K562 (cell line): ENCODE results near the gene CMIP. TPM values are rescaled to one million over a fixed set of nuclear protein-coding genes. Genes with fewer than 3 reads are reported as not detected.

Experiments
- JUN ChIP-seq, 2 experiments: sonication (generic) in 1 of 2; formaldehyde crosslinking in 1 of 2; IDR thresholded peaks; 2 replicates each; pipeline versions ENCODE4 v1.6.1 to v1.8.0; 2012 to 2022; ENCODE audit warnings: borderline replicate concordance in 2 of 2, mild to moderate bottlenecking in 2 of 2, improper control_type of control experiment in 1 of 2, low read depth in 1 of 2, low read length in 1 of 2, missing genetic modification reagents in 1 of 2
- MCM7 ChIP-seq, 2 experiments: fragments of 450-650 bp; IDR thresholded peaks; 2 replicates each; pipeline ENCODE4 v1.6.1; 2016 to 2018
- MEF2A ChIP-seq: IDR thresholded peaks from 2 replicates; pipeline ENCODE4 v1.6.1; 2011; ENCODE audit warnings: low read depth, mild to moderate bottlenecking, low read length, moderate library complexity; ENCODE audit not compliant: control insufficient read depth
- NR2F6 ChIP-seq: fragments of 450-650 bp; formaldehyde crosslinking; IDR thresholded peaks from 2 replicates; pipeline ENCODE4 v1.4.0; 2020; ENCODE audit warnings: mild to moderate bottlenecking
- RBM39 ChIP-seq: fragments of 200-400 bp; formaldehyde crosslinking; optimal IDR thresholded peaks from 2 replicates; pipeline ENCODE3; 2018; ENCODE audit warnings: low read depth, low read length
- RUNX1 ChIP-seq: sonication (generic); IDR thresholded peaks from 2 replicates; pipeline ENCODE4 v1.6.1; 2016; ENCODE audit warnings: antibody characterized with exemption, low read depth
- SMAD2 ChIP-seq: fragments of 150-350 bp; IDR thresholded peaks from 2 replicates; pipeline ENCODE4 v1.6.1; 2014; ENCODE audit warnings: low read depth, mild to moderate bottlenecking, low read length
- SMARCC2 ChIP-seq: fragments of 450-650 bp; IDR thresholded peaks from 2 replicates; pipeline ENCODE4 v1.6.1; 2017; ENCODE audit warnings: antibody characterized with exemption, moderate library complexity, mild to moderate bottlenecking, low read depth
- TRIM24 ChIP-seq, 2 experiments: fragments of 450-650 bp; IDR thresholded peaks; 2 replicates each; pipeline ENCODE4 v1.6.1; 2016
- YBX1 ChIP-seq: fragments of 450-650 bp; IDR thresholded peaks from 2 replicates; pipeline ENCODE4 v1.7.1; 2016; ENCODE audit warnings: mild to moderate bottlenecking
- ZNF140 ChIP-seq: fragments of 250-450 bp; sonication (Bioruptor Pico); IDR thresholded peaks from 2 replicates; pipeline ENCODE4 v1.8.0; 2021; ENCODE audit warnings: moderate library complexity, mild to moderate bottlenecking, inconsistent platforms
- polyA plus RNA-seq, 8 experiments: library from polyadenylated mRNA; depleted of rRNA in 4 of 8; stranded (reverse) in 5 of 8; unstranded in 3 of 8; fragments of >200 nt; fragmentation: Nextera tagmentation in 2 of 8; fragmentation: Illumina TruSeq in 1 of 8; extraction: Ambion mirVana in 2 of 8; extraction: Trizol in 1 of 8; gene quantifications; 2 replicates each; pipeline versions ENCODE4 v1.2.1 to v1.2.3, GENCODE V29; 2011 to 2014; ENCODE audit warnings: inconsistent platforms in 1 of 8, missing spikeins in 1 of 8
- total RNA-seq, 7 experiments: library from RNA; depleted of rRNA in 6 of 7; stranded (reverse); fragments of >200 nt in 6 of 7; fragmentation: Illumina TruSeq in 2 of 7; extraction: Trizol in 2 of 7; gene quantifications; 2 replicates each; pipeline versions ENCODE4 v1.2.1 to v1.2.3, GENCODE V29; 2011 to 2021; ENCODE audit warnings: low replicate concordance in 1 of 7
- TF ChIP-seq, protein P1 (sequence below): conservative IDR thresholded peaks from 2 replicates; pipeline ENCODE4 v1.6.1; 2011; ENCODE audit warnings: low read depth, mild to moderate bottlenecking, low read length; ENCODE audit not compliant: control insufficient read depth
- TF ChIP-seq, protein P2 (sequence below): sonication (generic); formaldehyde crosslinking; IDR thresholded peaks from 2 replicates; pipeline ENCODE4 v1.8.0; 2022; ENCODE audit warnings: mild to moderate bottlenecking, missing genetic modification reagents
- TF ChIP-seq, protein P3 (sequence below), 2 experiments: fragments of 450-650 bp in 1 of 2; sonication (generic) in 1 of 2; formaldehyde crosslinking in 1 of 2; IDR thresholded peaks; 2 replicates each; pipeline versions ENCODE4 v1.7.1 to v1.9.0; 2016 to 2022; ENCODE audit warnings: inconsistent platforms in 1 of 2, mild to moderate bottlenecking in 1 of 2, missing genetic modification reagents in 1 of 2

CMIP gene
- total and polyA plus RNA-seq, 9 of the 15 experiments (the other 6 are each of a cell fraction or from before 2014, with no cell fraction given): 0.94 to 82.5 (median 10.3) TPM

DNA sequence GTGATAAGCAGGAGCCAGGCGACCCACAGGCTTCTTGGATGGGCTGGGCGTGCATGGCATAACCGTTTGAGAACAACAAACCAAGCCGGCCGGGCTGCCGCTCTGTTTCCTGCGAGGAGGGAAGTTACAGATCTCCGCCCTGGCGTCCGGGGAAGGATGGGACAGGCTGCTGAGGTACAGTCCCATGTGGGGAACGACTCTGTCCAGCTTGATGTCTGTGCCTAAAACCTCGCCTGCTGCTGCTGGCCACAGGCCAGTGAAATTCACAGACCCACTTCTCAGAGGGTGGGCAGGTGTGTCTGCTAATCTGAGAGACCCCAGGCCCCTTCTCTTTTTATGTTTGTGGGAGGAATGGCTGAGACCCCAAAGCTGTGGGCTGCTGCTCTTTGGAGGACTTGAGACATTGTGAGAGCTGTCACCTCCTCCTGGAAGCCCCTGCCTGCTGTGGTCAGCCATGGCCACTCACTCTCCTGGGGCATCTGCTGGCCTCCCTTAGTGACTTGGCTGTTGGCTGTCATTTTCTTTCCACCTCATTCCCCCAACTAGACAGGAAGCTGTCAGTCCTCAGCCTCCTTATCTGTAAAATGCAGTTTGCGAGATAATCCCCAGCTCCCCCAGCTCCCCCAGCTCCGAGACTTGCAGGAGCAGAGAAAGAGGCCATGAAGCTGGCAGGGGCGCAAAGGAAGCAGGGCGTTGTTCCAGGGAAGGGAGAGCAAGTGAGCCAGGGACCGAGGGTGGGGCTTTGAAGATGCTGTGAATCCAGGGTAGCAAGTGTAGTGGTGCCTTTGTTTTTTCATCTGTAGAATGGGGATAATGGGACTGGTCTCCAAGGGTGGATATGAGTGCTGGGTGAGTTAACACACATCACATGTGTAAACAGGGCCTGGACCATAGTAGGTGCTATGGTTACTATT is 51.0 kb downstream of the CMIP start (continued):
- TF ChIP-seq, protein P1, sequence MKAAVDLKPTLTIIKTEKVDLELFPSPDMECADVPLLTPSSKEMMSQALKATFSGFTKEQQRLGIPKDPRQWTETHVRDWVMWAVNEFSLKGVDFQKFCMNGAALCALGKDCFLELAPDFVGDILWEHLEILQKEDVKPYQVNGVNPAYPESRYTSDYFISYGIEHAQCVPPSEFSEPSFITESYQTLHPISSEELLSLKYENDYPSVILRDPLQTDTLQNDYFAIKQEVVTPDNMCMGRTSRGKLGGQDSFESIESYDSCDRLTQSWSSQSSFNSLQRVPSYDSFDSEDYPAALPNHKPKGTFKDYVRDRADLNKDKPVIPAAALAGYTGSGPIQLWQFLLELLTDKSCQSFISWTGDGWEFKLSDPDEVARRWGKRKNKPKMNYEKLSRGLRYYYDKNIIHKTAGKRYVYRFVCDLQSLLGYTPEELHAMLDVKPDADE: peak; percentile 99
- TF ChIP-seq, protein P2, sequence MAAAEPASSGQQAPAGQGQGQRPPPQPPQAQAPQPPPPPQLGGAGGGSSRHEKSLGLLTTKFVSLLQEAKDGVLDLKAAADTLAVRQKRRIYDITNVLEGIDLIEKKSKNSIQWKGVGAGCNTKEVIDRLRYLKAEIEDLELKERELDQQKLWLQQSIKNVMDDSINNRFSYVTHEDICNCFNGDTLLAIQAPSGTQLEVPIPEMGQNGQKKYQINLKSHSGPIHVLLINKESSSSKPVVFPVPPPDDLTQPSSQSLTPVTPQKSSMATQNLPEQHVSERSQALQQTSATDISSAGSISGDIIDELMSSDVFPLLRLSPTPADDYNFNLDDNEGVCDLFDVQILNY (CRISPR knock-in tag): peak; percentile 72; the same call in 1 of the 2 replicates
- 0 out of 2 replicates have a peak, but pooled peaks have one; percentile 18 for TF ChIP-seq MEF2A
- peak; percentile 79; the same call in 1 of the 2 replicates for TF ChIP-seq RUNX1
- TF ChIP-seq JUN (IDR thresholded peaks at IDR 0.05; ENCODE audit: borderline replicate concordance, low read depth, low read length): peak; percentile 58; the same call in 1 of the 2 replicates
- peak; percentile 41; the same call in 1 of the 2 replicates for TF ChIP-seq JUN (CRISPR knock-in tag; IDR thresholded peaks at IDR 0.05; ENCODE audit: borderline replicate concordance)
- no peak for TF ChIP-seq RBM39
- no peak for TF ChIP-seq NR2F6 (CRISPR knock-in tag)
- no peak for TF ChIP-seq SMAD2
- no peak for TF ChIP-seq ZNF140 (CRISPR knock-in tag)
- peak; percentile 99 for TF ChIP-seq SMARCC2
- TF ChIP-seq TRIM24 (IDR thresholded peaks at IDR 0.05): peak; percentile 85 to 91
- no peak for TF ChIP-seq YBX1
- TF ChIP-seq MCM7 (IDR thresholded peaks at IDR 0.05): no peak
- TF ChIP-seq, protein P3, sequence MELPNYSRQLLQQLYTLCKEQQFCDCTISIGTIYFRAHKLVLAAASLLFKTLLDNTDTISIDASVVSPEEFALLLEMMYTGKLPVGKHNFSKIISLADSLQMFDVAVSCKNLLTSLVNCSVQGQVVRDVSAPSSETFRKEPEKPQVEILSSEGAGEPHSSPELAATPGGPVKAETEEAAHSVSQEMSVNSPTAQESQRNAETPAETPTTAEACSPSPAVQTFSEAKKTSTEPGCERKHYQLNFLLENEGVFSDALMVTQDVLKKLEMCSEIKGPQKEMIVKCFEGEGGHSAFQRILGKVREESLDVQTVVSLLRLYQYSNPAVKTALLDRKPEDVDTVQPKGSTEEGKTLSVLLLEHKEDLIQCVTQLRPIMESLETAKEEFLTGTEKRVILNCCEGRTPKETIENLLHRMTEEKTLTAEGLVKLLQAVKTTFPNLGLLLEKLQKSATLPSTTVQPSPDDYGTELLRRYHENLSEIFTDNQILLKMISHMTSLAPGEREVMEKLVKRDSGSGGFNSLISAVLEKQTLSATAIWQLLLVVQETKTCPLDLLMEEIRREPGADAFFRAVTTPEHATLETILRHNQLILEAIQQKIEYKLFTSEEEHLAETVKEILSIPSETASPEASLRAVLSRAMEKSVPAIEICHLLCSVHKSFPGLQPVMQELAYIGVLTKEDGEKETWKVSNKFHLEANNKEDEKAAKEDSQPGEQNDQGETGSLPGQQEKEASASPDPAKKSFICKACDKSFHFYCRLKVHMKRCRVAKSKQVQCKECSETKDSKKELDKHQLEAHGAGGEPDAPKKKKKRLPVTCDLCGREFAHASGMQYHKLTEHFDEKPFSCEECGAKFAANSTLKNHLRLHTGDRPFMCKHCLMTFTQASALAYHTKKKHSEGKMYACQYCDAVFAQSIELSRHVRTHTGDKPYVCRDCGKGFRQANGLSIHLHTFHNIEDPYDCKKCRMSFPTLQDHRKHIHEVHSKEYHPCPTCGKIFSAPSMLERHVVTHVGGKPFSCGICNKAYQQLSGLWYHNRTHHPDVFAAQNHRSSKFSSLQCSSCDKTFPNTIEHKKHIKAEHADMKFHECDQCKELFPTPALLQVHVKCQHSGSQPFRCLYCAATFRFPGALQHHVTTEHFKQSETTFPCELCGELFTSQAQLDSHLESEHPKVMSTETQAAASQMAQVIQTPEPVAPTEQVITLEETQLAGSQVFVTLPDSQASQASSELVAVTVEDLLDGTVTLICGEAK (IDR thresholded peaks at IDR 0.05): peak; percentile 59
- TF ChIP-seq, protein P3 (CRISPR knock-in tag; IDR thresholded peaks at IDR 0.05): no peak
